Upper lobe of left lung (tissue), 6 donors: Measurements from ENCODE around the gene BPHL. TPM values are rescaled to one million over a fixed set of nuclear protein-coding genes. Genes with fewer than 3 reads are reported as not detected.
A peak's percentile ranks its signal among the peaks of the same experiment; 100 is the strongest.

Experiments used
- ATAC-seq, 2 donors: fragments of 200-7000 bp; cut with Tn5 transposase; one replicate each; pipeline ENCODE4 v1.9.1; 2022; ENCODE audit warnings: mild to moderate bottlenecking in 2 of 2, moderate library complexity in 2 of 2; ENCODE audit not compliant: low FRiP score in 2 of 2
- DNase-seq, 2 donors: peaks; one replicate each; pipeline ENCODE4 v3.0.0-alpha.2; 2019 to 2020
- H3K27ac ChIP-seq, 4 donors: fragments of 200-600 bp; sonication (generic); one replicate each; pipeline ENCODE4 v1.5.1; 2016 to 2019
- H3K27me3 ChIP-seq, 4 donors: fragments of 200-600 bp; sonication (generic); one replicate each; pipeline ENCODE4 v1.5.1; 2017 to 2019
- H3K36me3 ChIP-seq, 4 donors: fragments of 200-600 bp; sonication (generic); one replicate each; pipeline ENCODE4 v1.5.1; 2016 to 2019
- H3K4me1 ChIP-seq, 4 donors: fragments of 200-600 bp; sonication (generic); one replicate each; pipeline ENCODE4 v1.5.1; 2018 to 2019
- H3K4me3 ChIP-seq, 4 donors: fragments of 200-600 bp; sonication (generic); one replicate each; pipeline ENCODE4 v1.5.1; 2017 to 2019; ENCODE audit warnings: mild to moderate bottlenecking in 2 of 4, moderate library complexity in 1 of 4
- H3K9me3 ChIP-seq, 4 donors: fragments of 200-600 bp; sonication (generic); one replicate each; pipeline ENCODE4 v1.5.1; 2018 to 2019
- EP300 ChIP-seq, 4 donors: sonication (generic); formaldehyde crosslinking; IDR thresholded peaks; one replicate each; pipeline ENCODE4 v1.5.1; 2017; ENCODE audit warnings: antibody characterized with exemption in 4 of 4, control low read depth in 2 of 4
- POLR2A ChIP-seq, 4 donors: fragments of 450-650 bp; IDR thresholded peaks; one replicate each; pipeline ENCODE4 v1.5.1; 2016 to 2017; ENCODE audit warnings: antibody characterized with exemption in 4 of 4, mild to moderate bottlenecking in 2 of 4
- POLR2AphosphoS5 ChIP-seq, 2 donors: sonication (generic); formaldehyde crosslinking; IDR thresholded peaks; one replicate each; pipeline ENCODE4 v1.5.1; 2017; ENCODE audit warnings: antibody characterized with exemption in 2 of 2
- WGBS, 2 donors: methylation state at CpG; one replicate each; pipeline ENCODE4 v1.1.5; 2017 to 2018; 5-methylcytosine and 5-hydroxymethylcytosine counted together
- total RNA-seq, 6 donors: library from RNA; depleted of rRNA in 4 of 6; stranded (reverse); fragments of >200 nt in 4 of 6; gene quantifications; one replicate each; pipeline versions ENCODE4 v1.1.0 to v1.2.1, GENCODE V29; 2016 to 2021
- TF ChIP-seq, protein P1 (sequence below), 6 experiments: fragments of 450-650 bp in 4 of 6; fragments of 200-600 bp in 2 of 6; sonication (generic) in 2 of 6; IDR thresholded peaks; one replicate each; pipeline ENCODE4 v1.5.1; 2016 to 2019; ENCODE audit warnings: antibody characterized with exemption in 6 of 6
- donor health status: DM: no; HTN: no; CAD: no; lungs with moderate emphysema.
- donor health status: DM: no; HTN: yes; CAD: no; lungs with severe emphysema.

The BPHL gene
- total RNA-seq, 6 donors from 2014 or later: 6.3 to 16.8 (median 11.2) TPM

DNA sequence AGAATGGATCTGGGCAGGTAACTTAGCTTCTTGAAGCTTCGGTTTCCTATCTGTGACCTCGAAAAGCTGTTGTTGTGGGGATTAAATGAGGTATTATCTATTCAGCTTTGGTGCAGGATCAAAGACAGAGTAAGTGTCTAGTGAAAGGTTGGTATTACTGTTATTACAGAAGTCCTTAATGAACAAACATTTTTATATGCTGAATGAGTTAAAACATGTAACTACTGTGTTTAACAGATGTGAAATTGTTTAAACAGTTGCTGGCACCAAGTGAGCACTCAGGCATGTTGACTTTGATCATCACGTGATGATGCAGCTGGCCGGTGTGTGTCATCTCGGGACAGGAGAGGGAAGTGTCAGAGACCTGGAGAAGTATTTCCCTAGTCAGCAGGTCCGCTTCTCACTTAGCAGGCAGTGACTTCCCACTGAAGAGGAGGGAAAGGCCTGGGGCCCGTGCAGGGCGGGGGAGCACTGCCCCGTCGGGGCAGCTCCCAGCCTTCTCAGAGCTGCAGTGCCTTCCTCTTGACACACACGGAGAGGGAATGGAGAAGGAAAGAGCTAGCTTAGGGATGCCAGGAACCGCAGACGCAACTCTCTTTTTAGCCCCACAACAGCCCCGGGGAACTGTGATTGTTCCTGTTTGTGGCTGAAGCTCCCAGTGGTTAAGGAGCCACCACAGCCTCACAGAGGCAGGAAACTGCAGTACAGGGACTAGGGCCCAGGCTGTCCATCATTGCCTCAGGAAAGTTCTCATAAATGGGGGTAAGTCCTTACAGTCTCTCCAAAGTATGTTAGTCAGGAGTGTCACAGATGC lies 20.8 kb downstream of the BPHL start:
- Histone ChIP-seq H3K27me3 (no peaks in the 10 kb centered on the region), H3K27ac (peak overlapping the region; percentile 0 to 59 (median 28)), H3K4me3 (no peak overlapping the region), H3K4me1 (peaks cover 0 to 16% (median 6%) of the 10 kb centered on the region in 4 donors), H3K36me3 (peaks cover 0 to 39% (median 6%) of the 10 kb centered on the region in 4 donors), H3K9me3 (no peaks in the 10 kb centered on the region)
- DNase-seq: peak; percentile 67 to 78
- ATAC-seq: peak; percentile 86 to 90
- WGBS, 2 donors: 41 to 55% methylated on average over 12 to 14 of the region's 14 CpGs
- TF ChIP-seq POLR2AphosphoS5 (IDR thresholded peaks at IDR 0.05) (peak in 1 of 2 donors; percentile 8), POLR2A (IDR thresholded peaks at IDR 0.05) (peak in 1 of 4 donors; percentile 34)
- TF ChIP-seq, protein P1, sequence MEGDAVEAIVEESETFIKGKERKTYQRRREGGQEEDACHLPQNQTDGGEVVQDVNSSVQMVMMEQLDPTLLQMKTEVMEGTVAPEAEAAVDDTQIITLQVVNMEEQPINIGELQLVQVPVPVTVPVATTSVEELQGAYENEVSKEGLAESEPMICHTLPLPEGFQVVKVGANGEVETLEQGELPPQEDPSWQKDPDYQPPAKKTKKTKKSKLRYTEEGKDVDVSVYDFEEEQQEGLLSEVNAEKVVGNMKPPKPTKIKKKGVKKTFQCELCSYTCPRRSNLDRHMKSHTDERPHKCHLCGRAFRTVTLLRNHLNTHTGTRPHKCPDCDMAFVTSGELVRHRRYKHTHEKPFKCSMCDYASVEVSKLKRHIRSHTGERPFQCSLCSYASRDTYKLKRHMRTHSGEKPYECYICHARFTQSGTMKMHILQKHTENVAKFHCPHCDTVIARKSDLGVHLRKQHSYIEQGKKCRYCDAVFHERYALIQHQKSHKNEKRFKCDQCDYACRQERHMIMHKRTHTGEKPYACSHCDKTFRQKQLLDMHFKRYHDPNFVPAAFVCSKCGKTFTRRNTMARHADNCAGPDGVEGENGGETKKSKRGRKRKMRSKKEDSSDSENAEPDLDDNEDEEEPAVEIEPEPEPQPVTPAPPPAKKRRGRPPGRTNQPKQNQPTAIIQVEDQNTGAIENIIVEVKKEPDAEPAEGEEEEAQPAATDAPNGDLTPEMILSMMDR (IDR thresholded peaks at IDR 0.05): no peak

DNA sequence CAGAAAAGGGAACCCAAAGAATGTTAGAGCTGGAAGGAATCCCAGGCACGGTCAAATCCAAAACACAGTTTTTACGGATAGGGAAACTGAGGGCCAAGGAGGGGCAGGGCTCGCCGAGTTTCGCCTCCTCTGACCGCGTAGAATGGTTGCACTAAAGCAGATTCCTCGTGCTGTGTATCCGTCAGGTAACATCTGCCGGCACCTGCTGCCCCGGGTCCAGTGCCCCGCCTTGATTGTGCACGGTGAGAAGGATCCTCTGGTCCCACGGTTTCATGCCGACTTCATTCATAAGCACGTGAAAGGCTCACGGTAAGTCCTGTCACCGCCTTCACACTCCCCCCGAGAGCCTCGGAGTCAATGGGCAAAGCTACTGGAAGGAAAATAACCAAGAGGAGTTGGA lies 21.7 kb downstream of the BPHL start:
- peaks cover 0 to 39% (median 6%) of the 10 kb centered on the region in 4 donors for H3K36me3 ChIP-seq
- no peak overlapping the region for H3K27ac ChIP-seq
- no peaks in the 10 kb centered on the region for H3K9me3 ChIP-seq
- peaks cover 0 to 16% (median 6%) of the 10 kb centered on the region in 4 donors for H3K4me1 ChIP-seq
- ATAC-seq (no peak), DNase-seq (no peak)
- H3K27me3 ChIP-seq: no peaks in the 10 kb centered on the region
- H3K4me3 ChIP-seq: no peak overlapping the region
- TF ChIP-seq POLR2A (IDR thresholded peaks at IDR 0.05): no peak
- TF ChIP-seq, protein P1 (IDR thresholded peaks at IDR 0.05): no peak
- TF ChIP-seq EP300 (IDR thresholded peaks at IDR 0.05): no peak
- TF ChIP-seq POLR2AphosphoS5 (IDR thresholded peaks at IDR 0.05): no peak
- 92 to 94% methylated on average over 19 to 20 of the region's 20 CpGs for WGBS, 2 donors

DNA sequence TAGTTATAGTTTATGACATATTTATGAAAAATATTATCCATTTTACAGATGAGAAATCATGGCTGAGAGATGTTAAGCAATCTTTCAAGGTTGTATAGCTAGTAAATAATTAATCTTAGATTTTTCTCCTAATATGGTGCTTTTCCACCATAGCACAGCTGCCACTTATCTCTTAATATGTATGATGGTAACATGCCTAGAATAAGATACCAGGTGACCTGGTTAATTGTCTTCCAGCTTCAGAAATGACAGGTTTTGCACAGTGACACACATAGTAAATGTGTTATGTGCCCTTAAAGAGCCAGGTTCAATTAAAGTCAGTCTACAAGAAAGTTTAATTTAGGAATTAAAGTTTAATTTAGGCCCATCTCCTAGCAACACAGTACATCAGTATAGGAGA lies 24.0 kb downstream of the BPHL start:
- Histone ChIP-seq H3K27me3 (no peaks in the 10 kb centered on the region), H3K9me3 (no peaks in the 10 kb centered on the region), H3K4me3 (no peak overlapping the region), H3K4me1 (peaks cover 0 to 16% (median 6%) of the 10 kb centered on the region in 4 donors), H3K27ac (no peak overlapping the region), H3K36me3 (peaks cover 0 to 33% (median 3%) of the 10 kb centered on the region in 4 donors)
- ATAC-seq (no peak), DNase-seq (no peak)
- TF ChIP-seq POLR2A (IDR thresholded peaks at IDR 0.05) (no peak), POLR2AphosphoS5 (IDR thresholded peaks at IDR 0.05) (no peak), EP300 (IDR thresholded peaks at IDR 0.05) (no peak)
- TF ChIP-seq, protein P1 (IDR thresholded peaks at IDR 0.05): no peak

DNA sequence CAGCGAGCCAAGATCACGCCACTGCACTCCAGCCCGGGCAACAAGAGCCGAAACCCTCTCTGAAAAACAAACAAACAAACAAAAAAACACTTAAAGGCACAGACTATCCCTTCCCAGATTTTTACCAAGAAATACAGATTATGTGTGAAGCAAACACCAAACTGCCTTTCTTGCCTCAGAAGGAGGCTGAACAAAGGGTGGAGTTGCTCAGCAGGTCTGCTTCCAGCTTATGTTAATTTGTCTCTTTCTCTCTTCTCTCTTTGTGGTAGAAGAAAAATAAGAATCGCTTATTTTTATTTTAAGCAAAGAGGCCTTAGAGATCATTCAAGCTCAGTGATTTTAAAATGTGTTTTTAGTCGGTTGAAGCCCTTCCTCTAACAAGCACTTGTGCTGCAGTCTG lies 24.6 kb downstream of the BPHL start:
- Histone ChIP-seq H3K9me3 (no peaks in the 10 kb centered on the region), H3K36me3 (peaks cover 0 to 28% (median 3%) of the 10 kb centered on the region in 4 donors), H3K27ac (no peak overlapping the region), H3K4me1 (peaks cover 0 to 16% (median 6%) of the 10 kb centered on the region in 4 donors), H3K27me3 (no peaks in the 10 kb centered on the region), H3K4me3 (no peak overlapping the region)
- TF ChIP-seq POLR2A (IDR thresholded peaks at IDR 0.05): no peak
- no peak for TF ChIP-seq EP300 (IDR thresholded peaks at IDR 0.05)
- TF ChIP-seq, protein P1 (IDR thresholded peaks at IDR 0.05): no peak
- TF ChIP-seq POLR2AphosphoS5 (IDR thresholded peaks at IDR 0.05): no peak
- WGBS, 2 donors: 74 to 79% methylated on average over 6 of the region's 6 CpGs
- ATAC-seq (no peak), DNase-seq (no peak)
